ENCODE measurements around the gene EPC2. TPM values are rescaled to one million over a fixed set of nuclear protein-coding genes. Genes with fewer than 3 reads are reported as not detected.
A peak's percentile ranks its signal among the peaks of the same experiment; 100 is the strongest.
"Not testable (repeated sequence)": the region's sequence is repeated elsewhere in the genome, so short reads cannot be mapped to it uniquely, and the experiment has no call there.

EPC2 gene
- total and polyA plus RNA-seq, 2 donors (not counting 1 experiment from before 2014, with no cell fraction given), result 18.0 to 72.3 TPM

DNA sequence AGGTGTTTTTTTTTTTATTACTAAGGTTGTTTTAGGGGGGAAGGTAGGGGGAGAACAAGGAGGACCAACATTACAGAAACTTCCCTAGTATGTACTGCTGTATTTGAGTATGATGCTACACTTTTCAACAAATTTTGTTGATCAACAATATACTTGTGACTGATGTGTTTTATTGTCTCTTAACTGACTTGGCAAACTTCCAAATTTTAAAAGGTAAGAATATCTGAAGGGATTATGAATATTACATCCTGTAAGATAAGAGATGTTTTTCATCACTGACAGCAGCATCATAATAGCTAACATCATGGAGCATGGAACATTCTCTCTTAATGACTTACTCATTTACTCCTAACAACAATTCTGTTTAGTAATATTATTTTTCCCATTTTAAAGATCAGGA lies 144.5 kb downstream of the EPC2 start:
- peaks cover 0 to 3% (median 0%) of the 10 kb centered on the region in 3 donors for H3K9me3 ChIP-seq (ENCODE audit: control extremely low read depth in 1 of 3, control insufficient read depth in 2 of 3, insufficient read depth in 1 of 3, low read length in 2 of 3)
- no peak overlapping the region for H3K27ac ChIP-seq (ENCODE audit: low read length in 2 of 2)
- Mint-ChIP-seq H3K27ac (no peak overlapping the region), H3K9me3 (ENCODE audit: insufficient read depth) (peaks cover 6% of the 10 kb centered on the region), H3K4me3 (no peak overlapping the region), H3K27me3 (no peaks in the 10 kb centered on the region), H3K4me1 (no peaks in the 10 kb centered on the region)
- TF ChIP-seq EZH2 (IDR thresholded peaks at IDR 0.05; ENCODE audit: borderline replicate concordance, insufficient read depth, low read depth, low read length, poor library complexity, severe bottlenecking), result no peak
- TF ChIP-seq, protein P1, sequence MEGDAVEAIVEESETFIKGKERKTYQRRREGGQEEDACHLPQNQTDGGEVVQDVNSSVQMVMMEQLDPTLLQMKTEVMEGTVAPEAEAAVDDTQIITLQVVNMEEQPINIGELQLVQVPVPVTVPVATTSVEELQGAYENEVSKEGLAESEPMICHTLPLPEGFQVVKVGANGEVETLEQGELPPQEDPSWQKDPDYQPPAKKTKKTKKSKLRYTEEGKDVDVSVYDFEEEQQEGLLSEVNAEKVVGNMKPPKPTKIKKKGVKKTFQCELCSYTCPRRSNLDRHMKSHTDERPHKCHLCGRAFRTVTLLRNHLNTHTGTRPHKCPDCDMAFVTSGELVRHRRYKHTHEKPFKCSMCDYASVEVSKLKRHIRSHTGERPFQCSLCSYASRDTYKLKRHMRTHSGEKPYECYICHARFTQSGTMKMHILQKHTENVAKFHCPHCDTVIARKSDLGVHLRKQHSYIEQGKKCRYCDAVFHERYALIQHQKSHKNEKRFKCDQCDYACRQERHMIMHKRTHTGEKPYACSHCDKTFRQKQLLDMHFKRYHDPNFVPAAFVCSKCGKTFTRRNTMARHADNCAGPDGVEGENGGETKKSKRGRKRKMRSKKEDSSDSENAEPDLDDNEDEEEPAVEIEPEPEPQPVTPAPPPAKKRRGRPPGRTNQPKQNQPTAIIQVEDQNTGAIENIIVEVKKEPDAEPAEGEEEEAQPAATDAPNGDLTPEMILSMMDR (IDR thresholded peaks at IDR 0.05), result no peak
- H3K4me3 ChIP-seq (ENCODE audit: control extremely low read depth in 1 of 5, extremely low read depth in 1 of 5, insufficient read depth in 1 of 5, low read depth in 2 of 5, low read length in 4 of 5), result no peak overlapping the region
- H3K4me1 ChIP-seq (ENCODE audit: control insufficient read depth in 2 of 2, insufficient read depth in 2 of 2, low read length in 2 of 2), result no peaks in the 10 kb centered on the region
- no peak overlapping the region for H2AFZ ChIP-seq (ENCODE audit: insufficient read depth, low read depth, low read length, poor library complexity, severe bottlenecking)
- no peak overlapping the region for H3K9ac ChIP-seq (ENCODE audit: low read length)
- ChIA-PET POLR2A (no interaction called here), CTCF (no interaction called here)
- intact Hi-C loops (cut with micrococcal nuclease), result no loop called here
- H3K4me2 ChIP-seq (replicated peaks; ENCODE audit: low read depth, low read length, poor library complexity, severe bottlenecking), result no peak overlapping the region
- H3K36me3 ChIP-seq (replicated peaks in 1 of 2; ENCODE audit: control extremely low read depth in 1 of 2, control insufficient read depth in 1 of 2, extremely low read depth in 1 of 2, insufficient read depth in 2 of 2, low read length in 1 of 2), result peaks cover 8 to 31% of the 10 kb centered on the region in 2 experiments
- ATAC-seq (ENCODE audit: low read depth), result no peak
- H3K79me2 ChIP-seq (ENCODE audit: control insufficient read depth, insufficient read depth, low read length), result no peaks in the 10 kb centered on the region
- DNase-seq, result no peak
- H4K20me1 ChIP-seq (ENCODE audit: control insufficient read depth, insufficient read depth, low read length, poor library complexity, severe bottlenecking), result no peaks in the 10 kb centered on the region
- no peaks in the 10 kb centered on the region for H3K27me3 ChIP-seq (replicated peaks in 1 of 4; ENCODE audit: control extremely low read depth in 1 of 4, control insufficient read depth in 3 of 4, insufficient read depth in 4 of 4, low read length in 3 of 4)

DNA sequence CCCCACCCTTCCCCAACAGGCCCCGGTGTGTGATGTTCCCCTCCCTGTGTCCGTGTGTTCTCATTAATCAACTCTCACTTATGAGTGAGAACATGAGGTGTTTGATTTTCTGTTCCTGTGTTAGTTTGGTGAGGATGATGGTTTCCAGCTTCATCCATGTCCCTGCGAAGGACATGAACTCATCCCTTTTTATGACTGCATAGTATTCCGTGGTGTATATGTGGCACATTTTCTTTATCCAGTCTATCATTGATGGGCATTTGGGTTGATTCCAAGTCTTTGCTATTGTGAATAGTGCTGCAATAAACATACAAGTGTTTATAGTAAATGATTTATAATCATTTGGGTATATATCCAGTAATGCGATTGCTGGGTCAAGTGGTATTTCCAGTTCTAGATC lies 145.6 kb downstream of the EPC2 start:
- H3K4me3 Mint-ChIP-seq; H3K79me2 ChIP-seq (ENCODE audit: control insufficient read depth, insufficient read depth, low read length); H2AFZ ChIP-seq (ENCODE audit: insufficient read depth, low read depth, low read length, poor library complexity, severe bottlenecking); H3K9me3 Mint-ChIP-seq (ENCODE audit: insufficient read depth); H3K27ac ChIP-seq (ENCODE audit: low read length in 2 of 2); H3K9ac ChIP-seq (ENCODE audit: low read length); H3K4me3 ChIP-seq (ENCODE audit: control extremely low read depth in 1 of 5, extremely low read depth in 1 of 5, insufficient read depth in 1 of 5, low read depth in 2 of 5, low read length in 4 of 5); POLR2A ChIA-PET; H3K4me2 ChIP-seq (replicated peaks; ENCODE audit: low read depth, low read length, poor library complexity, severe bottlenecking); H3K4me1 ChIP-seq (ENCODE audit: control insufficient read depth in 2 of 2, insufficient read depth in 2 of 2, low read length in 2 of 2); CTCF ChIA-PET; H3K27me3 Mint-ChIP-seq; ATAC-seq (ENCODE audit: low read depth); DNase-seq; H3K9me3 ChIP-seq (ENCODE audit: control extremely low read depth in 1 of 3, control insufficient read depth in 2 of 3, insufficient read depth in 1 of 3, low read length in 2 of 3); intact Hi-C loops (cut with micrococcal nuclease); H4K20me1 ChIP-seq (ENCODE audit: control insufficient read depth, insufficient read depth, low read length, poor library complexity, severe bottlenecking); H3K4me1 Mint-ChIP-seq; H3K27me3 ChIP-seq (replicated peaks in 1 of 4; ENCODE audit: control extremely low read depth in 1 of 4, control insufficient read depth in 3 of 4, insufficient read depth in 4 of 4, low read length in 3 of 4): not testable (repeated sequence)
- peaks cover 8 to 19% of the 10 kb centered on the region in 2 experiments for H3K36me3 ChIP-seq (replicated peaks in 1 of 2; ENCODE audit: control extremely low read depth in 1 of 2, control insufficient read depth in 1 of 2, extremely low read depth in 1 of 2, insufficient read depth in 2 of 2, low read length in 1 of 2)
- peak overlapping the region; percentile 67 for H3K27ac Mint-ChIP-seq
- 100% methylated on average over 1 of the region's 5 CpGs for WGBS (ENCODE audit: insufficient coverage)
